Measurements from ENCODE around the gene SAPCD2.

GRCh38 chr9:137079401-137079787 lies 9.0 kb upstream of the SAPCD2 start:
- TF ChIP-seq CTCF (IDR thresholded peaks at IDR 0.05) (no peak), POLR2A (IDR thresholded peaks at IDR 0.05) (no peak)
